CD4-positive, alpha-beta memory T cell (primary cell): Measurements from ENCODE around the gene PMPCA. TPM values are rescaled to one million over a fixed set of nuclear protein-coding genes. Genes with fewer than 3 reads are reported as not detected.

ENCODE experiments used
- CTCF ChIA-PET: fragments of 350-600 bp; sonication (Branson Sonifier 250); formaldehyde crosslinking; loops from one replicate; lab custom pipeline; 2021; ENCODE audit warnings: inconsistent platforms; ENCODE audit not compliant: partially characterized antibody; lab: Charles Lee
- POLR2A ChIA-PET: fragments of 350-600 bp; sonication (Branson Sonifier 250); formaldehyde crosslinking; loops from one replicate; lab custom pipeline; 2021; ENCODE audit not compliant: partially characterized antibody; lab: Charles Lee
- DNase-seq, 5 donors: peaks; one replicate each; pipeline versions ENCODE4 v3.0.0 to v3.0.0-alpha.2; 2020 to 2022; ENCODE audit warnings: mixed read lengths in 1 of 5
- H3K27ac ChIP-seq: one replicate; pipeline ENCODE4 v1.7.0; 2013; ENCODE audit warnings: low read depth, low read length
- H3K27me3 ChIP-seq: 2 replicates; pipeline ENCODE4 v1.7.0; 2013; ENCODE audit warnings: mild to moderate bottlenecking, low read length, moderate library complexity; ENCODE audit not compliant: insufficient read depth
- H3K36me3 ChIP-seq: 2 replicates; pipeline ENCODE4 v1.7.0; 2013; ENCODE audit warnings: mild to moderate bottlenecking, low read length, moderate library complexity; ENCODE audit not compliant: insufficient read depth
- H3K4me1 ChIP-seq: 2 replicates; pipeline ENCODE4 v1.7.0; 2013; ENCODE audit warnings: mild to moderate bottlenecking, low read length, moderate library complexity; ENCODE audit not compliant: insufficient read depth
- H3K4me3 ChIP-seq, 2 donors: one replicate each; pipeline ENCODE4 v1.7.0; 2013; ENCODE audit warnings: low read length in 2 of 2, mild to moderate bottlenecking in 1 of 2
- H3K9me3 ChIP-seq, 2 donors: one replicate each; pipeline ENCODE4 v1.7.0; 2013; ENCODE audit warnings: low read length in 2 of 2, control low read depth in 1 of 2; ENCODE audit not compliant: control insufficient read depth in 1 of 2
- H3K27ac Mint-ChIP-seq, 7 donors: one replicate each; pipeline ENCODE4 v1.8.0; 2020 to 2021; ENCODE audit warnings: mixed read lengths in 7 of 7, mild to moderate bottlenecking in 6 of 7, inconsistent platforms in 3 of 7, moderate library complexity in 3 of 7
- H3K27me3 Mint-ChIP-seq, 2 donors: one replicate each; pipeline ENCODE4 v1.8.0; 2020 to 2021; ENCODE audit warnings: mixed read lengths in 2 of 2
- H3K36me3 Mint-ChIP-seq, 2 donors: one replicate each; pipeline ENCODE4 v1.8.0; 2020 to 2021; ENCODE audit warnings: mixed read lengths in 2 of 2, inconsistent platforms in 1 of 2, mild to moderate bottlenecking in 1 of 2
- H3K4me1 Mint-ChIP-seq, 4 donors: one replicate each; pipeline ENCODE4 v1.8.0; 2020 to 2021; ENCODE audit warnings: mixed read lengths in 4 of 4, mild to moderate bottlenecking in 1 of 4
- H3K4me3 Mint-ChIP-seq, 8 donors: one replicate each; pipeline ENCODE4 v1.8.0; 2020 to 2021; ENCODE audit warnings: mixed read lengths in 8 of 8, mild to moderate bottlenecking in 7 of 8, moderate library complexity in 6 of 8, inconsistent platforms in 3 of 8
- H3K9me3 Mint-ChIP-seq, 8 donors: one replicate each; pipeline ENCODE4 v1.8.0; 2020 to 2021; ENCODE audit warnings: mixed read lengths in 8 of 8, mild to moderate bottlenecking in 5 of 8, inconsistent platforms in 3 of 8, moderate library complexity in 1 of 8
- intact Hi-C: fragments of 100-400 bp; cut with micrococcal nuclease; formaldehyde crosslinking; loops from one replicate; pipeline ENCODE4 v1.15.1; 2023
- polyA plus RNA-seq, 2 donors: library from polyadenylated mRNA; unstranded; fragments of 300-500 nt; fragmentation: Illumina TruSeq; gene quantifications; one replicate each; pipeline ENCODE4 v1.2.3, GENCODE V29; 2021
- total RNA-seq, 2 experiments: library from RNA; stranded (reverse); gene quantifications; one replicate each; pipeline ENCODE4 v1.2.3, GENCODE V29; 2021

Gene PMPCA
- total and polyA plus RNA-seq, 4 experiments from 2014 or later = 44.2 to 73.3 (median 58.5) TPM

- CTCF ChIA-PET = no interaction called here
- POLR2A ChIA-PET = no interaction called here
- intact Hi-C loops = no loop called here
Observed at GRCh38 chr9:136416427-136416826, 6.0 kb downstream of the PMPCA start.

GRCh38 chr9:136416914-136417313 is 6.5 kb downstream of the PMPCA start:
- intact Hi-C loops = no loop called here
- H3K27me3 Mint-ChIP-seq = no peaks in the 10 kb centered on the region
- POLR2A ChIA-PET = interaction anchor here (1.3 kb wide), 1 partner anchor 13 kb away, joined by 3 read pairs; no protein-coding TSS in a partner anchor

More at GRCh38 chr9:136416427-136416826, 6.0 kb downstream of the PMPCA start:
- Histone ChIP-seq H3K9me3 (no peaks in the 10 kb centered on the region), H3K4me1 (peaks cover 8% of the 10 kb centered on the region), H3K27me3 (no peaks in the 10 kb centered on the region), H3K36me3 (peaks cover 65% of the 10 kb centered on the region), H3K27ac (no peak overlapping the region), H3K4me3 (no peak overlapping the region)
- Mint-ChIP-seq H3K4me3 (no peak overlapping the region), H3K9me3 (no peaks in the 10 kb centered on the region), H3K27me3 (no peaks in the 10 kb centered on the region), H3K27ac (peak overlapping the region in 1 of 7 donors; percentile 22), H3K36me3 (peaks cover 37 to 71% of the 10 kb centered on the region in 2 donors), H3K4me1 (peaks cover 6 to 16% (median 11%) of the 10 kb centered on the region in 4 donors)
- DNase-seq = no peak

GRCh38 chr9:136418182-136419091 is 8.0 kb downstream of the PMPCA start:
- Mint-ChIP-seq H3K36me3 (peaks cover 37 to 68% of the 10 kb centered on the region in 2 donors), H3K4me1 (peaks cover 0 to 6% (median under 1%) of the 10 kb centered on the region in 4 donors), H3K27me3 (no peaks in the 10 kb centered on the region), H3K27ac (no peak overlapping the region), H3K4me3 (no peak overlapping the region), H3K9me3 (no peaks in the 10 kb centered on the region)
- CTCF ChIA-PET = interaction anchor here (0.8 kb wide), 1 partner anchor 18 kb away, joined by 3 read pairs; no protein-coding TSS in a partner anchor
- POLR2A ChIA-PET = interaction anchor here (1.3 to 1.5 kb wide), 2 partner anchors 9 to 15 kb away, joined by 3 to 5 read pairs; no protein-coding TSS in a partner anchor
- no peaks in the 10 kb centered on the region for H3K4me1 ChIP-seq
- intact Hi-C loops = no loop called here
- no peaks in the 10 kb centered on the region for H3K9me3 ChIP-seq
- H3K27ac ChIP-seq = no peak overlapping the region
- no peak overlapping the region for H3K4me3 ChIP-seq
- H3K36me3 ChIP-seq = peaks cover 75% of the 10 kb centered on the region
- no peaks in the 10 kb centered on the region for H3K27me3 ChIP-seq
- no peak for DNase-seq

More at GRCh38 chr9:136416914-136417313, 6.5 kb downstream of the PMPCA start:
- no peaks in the 10 kb centered on the region for H3K9me3 ChIP-seq
- Mint-ChIP-seq H3K4me1 (peaks cover 2 to 11% (median 8%) of the 10 kb centered on the region in 4 donors), H3K36me3 (peaks cover 37 to 70% of the 10 kb centered on the region in 2 donors), H3K4me3 (no peak overlapping the region), H3K9me3 (no peaks in the 10 kb centered on the region), H3K27ac (no peak overlapping the region)
- peaks cover 68% of the 10 kb centered on the region for H3K36me3 ChIP-seq
- CTCF ChIA-PET = no interaction called here
- H3K4me1 ChIP-seq = peaks cover 3% of the 10 kb centered on the region
- no peak overlapping the region for H3K27ac ChIP-seq
- no peak for DNase-seq
- H3K4me3 ChIP-seq = no peak overlapping the region
- no peaks in the 10 kb centered on the region for H3K27me3 ChIP-seq

GRCh38 chr9:136419092-136419420 is 8.6 kb downstream of the PMPCA start:
- POLR2A ChIA-PET = interaction anchor here (1.5 kb wide), 1 partner anchor 10 kb away, joined by 5 read pairs; no protein-coding TSS in a partner anchor
- Histone ChIP-seq H3K4me3 (no peak overlapping the region), H3K36me3 (peaks cover 73% of the 10 kb centered on the region), H3K27ac (no peak overlapping the region), H3K4me1 (no peaks in the 10 kb centered on the region), H3K9me3 (no peaks in the 10 kb centered on the region), H3K27me3 (no peaks in the 10 kb centered on the region)
- CTCF ChIA-PET = no interaction called here
- Mint-ChIP-seq H3K27ac (no peak overlapping the region), H3K4me3 (no peak overlapping the region), H3K9me3 (no peaks in the 10 kb centered on the region), H3K27me3 (no peaks in the 10 kb centered on the region), H3K4me1 (no peaks in the 10 kb centered on the region), H3K36me3 (peaks cover 31 to 69% of the 10 kb centered on the region in 2 donors)
- intact Hi-C loops = no loop called here
- no peak for DNase-seq

- H3K27ac ChIP-seq = no peak overlapping the region
- POLR2A ChIA-PET = no interaction called here
- Mint-ChIP-seq H3K4me1 (no peaks in the 10 kb centered on the region), H3K36me3 (peaks cover 17 to 68% of the 10 kb centered on the region in 2 donors), H3K4me3 (no peak overlapping the region), H3K27ac (no peak overlapping the region), H3K9me3 (no peaks in the 10 kb centered on the region), H3K27me3 (no peaks in the 10 kb centered on the region)
- H3K4me3 ChIP-seq = no peak overlapping the region
- DNase-seq = no peak
- H3K27me3 ChIP-seq = no peaks in the 10 kb centered on the region
- intact Hi-C loops = no loop called here
- peaks cover 53% of the 10 kb centered on the region for H3K36me3 ChIP-seq
- no peaks in the 10 kb centered on the region for H3K4me1 ChIP-seq
- no peaks in the 10 kb centered on the region for H3K9me3 ChIP-seq
- CTCF ChIA-PET = no interaction called here
Observed at GRCh38 chr9:136421791-136422190, 11.3 kb downstream of the PMPCA start.

GRCh38 chr9:136422876-136423275 is 12.4 kb downstream of the PMPCA start:
- DNase-seq = no peak
- no peaks in the 10 kb centered on the region for H3K9me3 Mint-ChIP-seq
- H3K36me3 Mint-ChIP-seq = peaks cover 12 to 61% of the 10 kb centered on the region in 2 donors
- CTCF ChIA-PET = no interaction called here
- no peak overlapping the region for H3K27ac Mint-ChIP-seq
- no peaks in the 10 kb centered on the region for H3K4me1 Mint-ChIP-seq
- intact Hi-C loops = no loop called here
- H3K27me3 Mint-ChIP-seq = no peaks in the 10 kb centered on the region
- Histone ChIP-seq H3K9me3 (no peaks in the 10 kb centered on the region), H3K27ac (no peak overlapping the region), H3K27me3 (no peaks in the 10 kb centered on the region), H3K4me1 (no peaks in the 10 kb centered on the region), H3K4me3 (no peak overlapping the region), H3K36me3 (peaks cover 42% of the 10 kb centered on the region)
- POLR2A ChIA-PET = no interaction called here
- no peak overlapping the region for H3K4me3 Mint-ChIP-seq

GRCh38 chr9:136423432-136424146 is 13.1 kb downstream of the PMPCA start:
- POLR2A ChIA-PET = interaction anchor here (1.1 kb wide), 1 partner anchor 60 kb away, joined by 3 read pairs; the partner anchor contains the start of gene DNLZ
- Histone ChIP-seq H3K4me1 (no peaks in the 10 kb centered on the region), H3K4me3 (no peak overlapping the region), H3K27ac (no peak overlapping the region), H3K27me3 (no peaks in the 10 kb centered on the region), H3K9me3 (no peaks in the 10 kb centered on the region), H3K36me3 (peaks cover 35% of the 10 kb centered on the region)
- no peaks in the 10 kb centered on the region for H3K27me3 Mint-ChIP-seq
- intact Hi-C loops = no loop called here
- no peak overlapping the region for H3K27ac Mint-ChIP-seq
- DNase-seq = no peak
- H3K4me1 Mint-ChIP-seq = no peaks in the 10 kb centered on the region
- H3K9me3 Mint-ChIP-seq = no peaks in the 10 kb centered on the region
- H3K4me3 Mint-ChIP-seq = no peak overlapping the region
- peaks cover 10 to 57% of the 10 kb centered on the region in 2 donors for H3K36me3 Mint-ChIP-seq
- CTCF ChIA-PET = no interaction called here
